Measurements from ENCODE around the gene MTHFD2L.

The MTHFD2L gene

GRCh38 chr4:74117024-74117534, 40.8 kb upstream of the MTHFD2L start:
- H3K36me3 ChIP-seq (ENCODE audit: control insufficient read depth in 2 of 2, insufficient read depth in 1 of 2, low read length in 2 of 2) = no peaks in the 10 kb centered on the region
- H3K4me1 ChIP-seq (ENCODE audit: control insufficient read depth, insufficient read depth, low read length) = 0 out of 2 replicates have a peak, but pooled peaks cover 2% of the 10 kb centered on the region
- no peak overlapping the region for H3K27ac ChIP-seq (ENCODE audit: extremely low read depth, low read depth, low read length)
- H3K9me3 ChIP-seq (ENCODE audit: control insufficient read depth, insufficient read depth, low read depth, low read length) = no peaks in the 10 kb centered on the region
- TF ChIP-seq MYNN (tag by site-specific recombination; IDR thresholded peaks at IDR 0.05; ENCODE audit: borderline replicate concordance) = peak; percentile 71; the same call in 1 of the 2 replicates
- peak; percentile 50; the same call in 1 of the 2 replicates for TF ChIP-seq SCRT2 (tag by site-specific recombination; IDR thresholded peaks at IDR 0.05)
- TF ChIP-seq KLF1 (tag by site-specific recombination; IDR thresholded peaks at IDR 0.05) = no peak
- ChIA-PET CTCF (interaction anchor here (0.6 kb wide), 1 partner anchor 74 kb away, joined by 3 read pairs; no protein-coding TSS in a partner anchor), POLR2A (no interaction called here)
- no peak overlapping the region for H3K4me3 ChIP-seq (ENCODE audit: low read depth, low read length)

- TF ChIP-seq GLI2 (tag by site-specific recombination; IDR thresholded peaks at IDR 0.05; ENCODE audit: borderline replicate concordance, low read depth) = no peak
- peak; percentile 99 for TF ChIP-seq ZNF610 (tag by site-specific recombination; IDR thresholded peaks at IDR 0.05; ENCODE audit: borderline replicate concordance)
- ChIA-PET CTCF (interaction anchor here (1.1 kb wide), 1 partner anchor 9 kb away, joined by 5 read pairs; no protein-coding TSS in a partner anchor), POLR2A (no interaction called here)
- Histone ChIP-seq H3K9me3 (ENCODE audit: control insufficient read depth, insufficient read depth, low read depth, low read length) (no peaks in the 10 kb centered on the region), H3K36me3 (ENCODE audit: control insufficient read depth in 2 of 2, insufficient read depth in 1 of 2, low read length in 2 of 2) (no peaks in the 10 kb centered on the region), H3K4me3 (ENCODE audit: low read depth, low read length) (no peak overlapping the region), H3K27ac (ENCODE audit: extremely low read depth, low read depth, low read length) (no peak overlapping the region), H3K4me1 (ENCODE audit: control insufficient read depth, insufficient read depth, low read length) (0 out of 2 replicates have a peak, but pooled peaks cover 2% of the 10 kb centered on the region)
Observed at GRCh38 chr4:74118600-74119338, 39.1 kb upstream of the MTHFD2L start.

GRCh38 chr4:74120086-74120485, 37.8 kb upstream of the MTHFD2L start:
- ChIA-PET CTCF (no interaction called here), POLR2A (no interaction called here)
- Histone ChIP-seq H3K4me1 (ENCODE audit: control insufficient read depth, insufficient read depth, low read length) (0 out of 2 replicates have a peak, but pooled peaks cover 2% of the 10 kb centered on the region), H3K27ac (ENCODE audit: extremely low read depth, low read depth, low read length) (no peak overlapping the region), H3K9me3 (ENCODE audit: control insufficient read depth, insufficient read depth, low read depth, low read length) (no peaks in the 10 kb centered on the region), H3K4me3 (ENCODE audit: low read depth, low read length) (no peak overlapping the region), H3K36me3 (ENCODE audit: control insufficient read depth in 2 of 2, insufficient read depth in 1 of 2, low read length in 2 of 2) (no peaks in the 10 kb centered on the region)
- TF ChIP-seq ZNF548 (tag by site-specific recombination; IDR thresholded peaks at IDR 0.05) (no peak), ZNF155 (tag by site-specific recombination; IDR thresholded peaks at IDR 0.05) (no peak), KLF1 (tag by site-specific recombination; IDR thresholded peaks at IDR 0.05) (no peak), KLF17 (tag by site-specific recombination; IDR thresholded peaks at IDR 0.05) (no peak), ZNF610 (tag by site-specific recombination; IDR thresholded peaks at IDR 0.05; ENCODE audit: borderline replicate concordance) (no peak), BCL6B (tag by site-specific recombination; IDR thresholded peaks at IDR 0.05) (no peak), ZNF280D (tag by site-specific recombination; IDR thresholded peaks at IDR 0.05) (no peak), REPIN1 (tag by site-specific recombination; IDR thresholded peaks at IDR 0.05; ENCODE audit: low read depth) (no peak), MYNN (tag by site-specific recombination; IDR thresholded peaks at IDR 0.05; ENCODE audit: borderline replicate concordance) (no peak), ZNF280C (tag by site-specific recombination; IDR thresholded peaks at IDR 0.05) (no peak), ZNF549 (tag by site-specific recombination; IDR thresholded peaks at IDR 0.05) (no peak), SP7 (tag by site-specific recombination; IDR thresholded peaks at IDR 0.05) (no peak)
